Activated gamma-delta T cell treated with Interleukin-2 at 50 U/mL for 16 hours (primary cell): ENCODE results near the gene KIAA1328.

ENCODE experiments used
- DNase-seq: peaks from one replicate; pipeline ENCODE4 v3.0.0-alpha.2; 2020

KIAA1328 gene

DNA sequence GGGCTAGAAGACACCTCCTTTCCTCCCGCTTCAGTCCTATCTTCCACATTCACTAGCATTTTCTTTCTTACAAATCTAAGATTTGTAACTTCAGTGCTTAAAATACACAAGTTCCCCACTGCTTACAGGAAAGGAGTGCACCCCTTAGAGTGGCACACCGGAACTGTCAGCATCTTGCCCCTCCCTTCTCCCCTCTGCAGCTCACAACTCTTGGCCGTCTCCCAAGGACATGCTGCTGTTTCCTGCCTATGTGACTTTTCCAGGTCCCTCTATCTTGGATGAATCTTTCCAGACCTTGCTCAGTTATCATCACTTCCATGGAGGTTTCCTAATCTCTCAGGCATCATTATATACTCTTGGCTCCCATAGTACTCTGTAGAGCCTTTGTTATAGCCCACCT, 401.8 kb downstream of the KIAA1328 start:
- DNase-seq: no peak

DNA sequence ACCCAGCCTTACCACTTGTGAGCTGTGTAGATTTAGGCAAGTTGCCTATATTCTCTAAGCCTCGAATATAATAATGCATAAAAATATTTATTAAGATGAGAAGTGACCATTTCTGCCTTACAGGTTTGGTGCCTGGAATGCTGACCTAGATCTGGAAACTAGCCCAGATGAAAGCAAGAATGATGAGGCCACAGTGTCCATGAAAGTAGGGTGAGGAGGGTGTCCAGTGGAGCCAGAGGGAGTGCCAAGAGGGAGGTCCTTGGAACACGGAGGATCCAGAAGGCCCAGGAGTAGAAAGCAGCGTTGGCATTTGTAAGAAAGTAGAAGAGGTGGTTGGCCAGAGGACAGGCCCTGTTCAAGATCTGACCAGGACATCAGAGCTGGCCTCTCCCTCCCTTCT, 402.3 kb downstream of the KIAA1328 start:
- no peak for DNase-seq

DNA sequence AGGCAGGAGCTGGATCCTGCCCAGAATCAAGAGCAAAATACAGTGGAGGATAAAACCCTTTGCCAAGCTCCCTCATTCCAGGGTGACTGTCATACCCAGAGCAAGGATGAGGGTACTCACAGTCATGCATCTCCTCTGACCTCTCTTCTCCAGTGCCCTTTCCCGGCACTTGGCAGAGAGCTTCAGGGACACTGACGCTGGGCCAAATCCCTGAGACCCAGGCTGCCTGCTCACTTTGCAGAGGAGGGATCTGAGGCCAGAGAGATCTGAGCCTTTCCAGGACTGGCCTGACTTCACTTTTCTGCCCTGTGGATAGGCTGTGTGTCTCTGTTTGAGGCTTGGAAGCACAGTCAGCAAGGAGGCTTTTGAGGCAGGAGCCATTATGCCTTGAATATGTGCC, 406.7 kb downstream of the KIAA1328 start:
- DNase-seq: no peak

DNA sequence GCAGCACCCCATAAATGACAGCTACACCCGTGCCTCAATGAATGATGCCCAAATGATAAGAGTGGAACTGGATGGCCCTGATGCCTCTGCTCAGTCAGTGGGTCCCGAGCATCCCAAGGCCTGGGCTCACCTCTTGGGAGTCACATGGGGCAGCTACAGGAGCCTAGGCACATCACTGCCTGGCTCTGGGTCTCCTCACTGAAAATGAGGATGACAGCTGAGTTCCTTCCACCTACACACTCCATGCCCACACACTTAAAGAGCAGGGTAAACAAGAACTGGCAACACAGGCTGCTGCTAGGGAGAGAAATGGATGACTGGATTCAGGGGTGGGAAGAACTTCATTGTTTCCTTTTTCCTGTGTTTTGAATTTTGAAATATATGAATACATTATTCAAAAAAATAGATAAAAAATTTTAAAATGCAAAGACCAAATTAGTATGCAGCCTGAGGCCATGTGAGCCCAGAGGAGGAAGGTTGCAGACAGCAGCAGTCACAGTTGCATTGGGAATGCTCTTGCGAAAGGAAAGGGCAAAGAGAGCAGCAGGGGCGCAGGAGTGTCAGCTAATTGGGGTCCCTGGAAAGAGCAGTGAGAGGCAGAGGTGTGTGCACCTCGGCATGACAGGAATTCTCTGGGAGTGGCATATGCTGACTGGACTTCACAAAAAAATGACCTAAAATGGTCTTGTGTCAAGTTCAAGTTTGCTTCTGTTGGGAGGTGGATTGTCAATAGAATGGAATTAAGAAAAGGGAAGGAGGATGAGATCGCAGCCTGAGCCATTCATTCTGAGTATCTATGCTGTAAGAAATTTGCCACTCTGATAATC, 409.6 kb downstream of the KIAA1328 start:
- DNase-seq: no peak

DNA sequence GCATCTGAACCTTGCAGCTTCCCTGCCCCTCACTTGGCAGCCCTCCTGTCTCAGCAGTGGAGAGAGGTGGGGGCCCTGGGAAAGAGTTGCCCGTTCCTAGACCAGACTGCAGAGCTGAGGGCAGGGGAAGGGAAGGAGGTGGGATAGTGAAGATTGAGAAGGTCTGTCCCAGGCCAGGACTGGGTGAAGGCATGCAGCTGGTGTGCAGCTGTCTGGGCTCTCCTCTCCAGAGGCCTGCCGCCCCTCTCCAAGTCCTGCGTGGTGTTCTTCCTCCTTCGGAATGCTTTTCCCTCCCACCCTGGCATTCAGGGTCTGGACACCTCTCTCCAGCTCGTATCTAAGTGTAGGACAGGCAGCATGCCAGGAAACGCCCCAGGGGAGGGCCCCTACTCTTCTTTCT, 413.2 kb downstream of the KIAA1328 start:
- no peak for DNase-seq

DNA sequence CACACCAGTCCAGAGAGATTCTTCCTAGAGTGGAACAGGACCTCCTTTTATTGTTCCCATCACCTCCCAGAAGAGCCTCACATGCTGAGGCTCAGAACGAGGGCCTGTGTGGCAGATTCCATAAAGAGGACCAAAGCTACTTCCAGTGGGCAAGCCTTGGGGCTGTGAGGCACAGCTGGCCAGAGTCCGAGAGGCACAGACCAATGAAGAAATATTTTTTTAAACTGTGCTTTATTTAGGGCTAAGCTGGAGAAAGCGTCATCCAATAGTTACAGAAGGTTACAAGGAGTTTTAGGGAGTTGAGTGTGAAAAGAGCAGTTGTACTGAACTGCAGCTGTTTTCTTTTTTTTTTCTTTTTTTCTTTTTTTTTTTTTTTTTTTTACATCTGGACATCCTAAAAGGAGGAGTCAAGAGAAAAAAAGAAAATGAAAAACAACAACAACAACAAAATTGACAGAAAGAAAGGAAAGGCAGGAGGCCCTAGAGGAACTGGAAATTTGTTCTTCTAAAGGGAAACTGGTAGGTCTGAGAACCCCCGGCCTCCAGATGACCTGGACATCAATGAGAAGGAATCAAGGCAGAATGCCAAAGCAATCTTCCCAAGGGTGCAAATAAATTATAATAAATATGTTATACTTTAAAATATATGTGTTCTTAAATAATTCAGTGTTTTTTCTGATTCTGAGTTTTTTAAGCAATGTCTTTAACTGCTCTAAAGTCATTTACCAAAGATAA, 414.1 kb downstream of the KIAA1328 start:
- no peak for DNase-seq

DNA sequence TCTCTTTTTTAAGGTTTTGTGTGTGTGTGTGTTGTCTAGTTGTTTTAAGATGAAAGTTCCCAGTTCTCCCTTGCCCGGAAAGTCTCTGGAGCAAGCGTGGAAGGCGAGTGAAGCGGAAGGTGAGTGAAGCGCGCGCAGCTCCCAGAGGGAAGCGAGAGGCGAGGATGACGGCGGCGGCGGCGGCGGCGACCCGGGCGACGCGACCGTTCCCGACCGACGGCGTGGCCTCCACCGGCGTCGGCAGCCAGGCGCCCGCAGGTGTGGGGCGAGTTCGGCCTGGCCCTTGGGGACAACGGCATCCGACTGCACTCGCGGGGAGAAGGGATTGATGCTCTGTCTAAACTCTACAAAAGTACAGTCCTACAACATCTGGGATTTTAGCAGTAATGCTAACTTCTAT, 414.8 kb downstream of the KIAA1328 start:
- no peak for DNase-seq

DNA sequence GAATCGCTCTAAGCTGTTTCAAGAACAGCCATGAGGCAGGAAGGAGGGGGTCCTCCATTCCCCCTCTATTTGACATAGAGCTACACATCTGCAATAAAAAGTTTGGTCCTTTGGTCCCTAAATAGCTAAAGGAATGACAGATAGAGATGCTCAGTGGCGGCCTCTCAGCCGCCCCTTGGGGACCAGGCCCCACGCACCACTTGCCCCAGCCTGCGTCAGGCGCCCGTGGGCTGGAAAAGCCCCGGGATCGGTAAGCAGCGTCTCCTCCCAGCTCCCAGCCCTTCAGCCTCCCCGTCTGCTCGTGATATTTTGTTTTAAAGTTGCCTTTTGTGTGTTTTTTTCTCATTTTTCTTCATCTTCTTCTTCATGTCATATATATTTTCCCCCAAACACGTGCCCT, 415.7 kb downstream of the KIAA1328 start:
- no peak for DNase-seq

DNA sequence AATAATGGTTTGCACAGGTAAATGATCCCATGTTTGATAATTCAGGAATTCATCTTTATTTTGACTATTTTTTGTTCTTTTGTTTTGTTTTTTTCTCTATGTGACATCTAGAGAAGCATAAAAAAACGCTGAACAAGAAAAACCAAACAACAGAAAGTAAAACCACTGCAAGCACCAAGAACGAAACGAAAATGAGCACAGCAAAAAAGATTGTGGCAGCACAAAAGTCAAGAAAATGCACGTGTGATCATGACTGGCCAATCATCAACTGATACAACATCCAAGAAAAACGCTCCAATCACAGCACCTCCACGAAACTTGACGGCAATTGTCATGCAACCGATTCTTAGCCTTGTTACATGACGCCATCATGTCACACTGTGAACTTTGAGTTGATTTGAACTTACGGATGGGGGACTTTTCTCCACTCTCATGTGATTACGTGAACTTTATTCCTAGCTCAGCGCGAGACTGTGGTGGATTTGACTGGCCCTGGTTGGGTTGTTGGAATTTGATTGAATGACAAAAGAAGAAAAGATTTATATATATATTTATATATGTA, 417.9 kb downstream of the KIAA1328 start:
- no peak for DNase-seq

DNA sequence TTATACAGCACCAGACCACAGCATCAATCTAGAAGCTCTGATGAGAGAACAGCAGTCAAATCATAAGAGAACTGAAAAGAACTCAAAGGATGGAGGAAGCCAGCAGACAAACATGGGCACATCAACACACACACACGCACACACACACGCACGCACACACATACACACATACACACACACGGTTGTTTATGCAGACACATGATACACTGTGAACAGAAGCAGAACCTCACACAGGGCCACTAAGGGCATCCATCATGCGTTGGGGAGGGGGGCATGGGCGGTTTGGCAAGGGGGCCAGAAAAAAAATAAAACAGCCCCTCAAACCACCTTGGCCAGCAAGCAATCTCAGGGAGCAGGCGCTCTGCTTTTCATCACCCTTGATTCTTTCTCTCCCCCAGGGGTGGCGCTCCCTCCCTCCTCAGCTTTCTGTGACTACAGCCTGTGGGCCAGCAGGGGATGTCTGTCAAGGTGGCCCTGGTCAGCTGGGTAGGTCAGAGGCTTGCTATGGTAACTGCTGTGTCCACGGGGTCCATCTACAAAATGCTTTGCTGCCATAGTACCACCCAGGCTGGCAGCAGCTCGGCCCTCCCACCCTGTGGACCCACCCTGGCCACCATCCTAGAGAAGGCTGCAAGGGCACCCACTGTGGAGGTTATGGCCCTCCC, 418.7 kb downstream of the KIAA1328 start:
- no peak for DNase-seq

DNA sequence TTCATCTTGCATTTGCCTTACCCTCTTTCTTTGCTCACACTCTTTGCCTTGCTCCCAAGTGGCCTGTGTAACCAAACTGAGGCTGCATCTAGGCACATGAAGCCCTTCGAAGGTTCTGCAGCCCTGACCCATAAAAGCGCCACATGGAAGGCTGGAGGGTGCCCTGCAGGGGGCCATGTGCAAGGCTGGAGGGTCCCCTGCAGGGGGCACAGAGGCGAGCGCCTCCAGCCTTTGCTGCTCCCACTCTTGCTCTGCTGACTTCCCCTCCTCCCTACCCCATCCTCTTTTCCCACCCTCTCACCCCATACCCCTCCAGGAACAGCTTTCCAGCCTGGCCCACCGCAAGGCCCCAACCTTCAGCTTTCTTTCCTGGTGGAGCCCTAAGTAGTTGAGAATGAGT, 419.4 kb downstream of the KIAA1328 start:
- no peak for DNase-seq

DNA sequence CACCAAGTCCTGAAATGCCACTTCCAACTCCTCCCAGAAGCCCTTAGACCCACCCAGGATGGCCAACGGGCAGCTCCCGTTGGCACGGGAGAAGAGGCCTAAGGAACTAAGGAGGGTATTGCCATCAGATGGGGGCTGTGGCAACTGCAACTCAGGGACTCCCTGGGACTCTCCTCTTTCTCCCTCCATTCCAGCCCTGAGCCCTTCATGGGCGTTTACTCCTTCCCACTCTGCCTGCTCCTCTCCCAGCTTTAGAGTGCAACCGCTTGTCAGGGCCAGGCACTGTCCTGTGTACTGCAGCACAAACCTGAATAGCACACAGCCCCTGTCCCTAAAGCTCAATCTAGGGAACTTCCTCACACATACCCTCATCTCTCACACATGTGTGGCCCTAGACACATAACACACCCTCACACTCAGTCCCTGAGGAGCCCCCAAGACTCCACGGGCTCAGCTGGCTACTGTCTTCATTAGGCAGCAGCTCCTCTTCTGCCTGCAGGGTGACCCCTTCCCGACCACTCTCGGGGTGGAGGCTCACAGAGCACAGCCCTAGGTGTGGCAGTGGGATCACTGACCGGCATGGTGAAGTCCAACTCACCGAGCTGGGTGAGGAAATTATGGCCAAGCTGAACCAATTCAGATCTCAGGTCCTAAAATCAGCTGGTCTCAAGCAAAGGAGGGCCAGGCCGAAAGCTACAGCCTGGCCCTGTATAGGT, 420.4 kb downstream of the KIAA1328 start:
- DNase-seq: no peak

DNA sequence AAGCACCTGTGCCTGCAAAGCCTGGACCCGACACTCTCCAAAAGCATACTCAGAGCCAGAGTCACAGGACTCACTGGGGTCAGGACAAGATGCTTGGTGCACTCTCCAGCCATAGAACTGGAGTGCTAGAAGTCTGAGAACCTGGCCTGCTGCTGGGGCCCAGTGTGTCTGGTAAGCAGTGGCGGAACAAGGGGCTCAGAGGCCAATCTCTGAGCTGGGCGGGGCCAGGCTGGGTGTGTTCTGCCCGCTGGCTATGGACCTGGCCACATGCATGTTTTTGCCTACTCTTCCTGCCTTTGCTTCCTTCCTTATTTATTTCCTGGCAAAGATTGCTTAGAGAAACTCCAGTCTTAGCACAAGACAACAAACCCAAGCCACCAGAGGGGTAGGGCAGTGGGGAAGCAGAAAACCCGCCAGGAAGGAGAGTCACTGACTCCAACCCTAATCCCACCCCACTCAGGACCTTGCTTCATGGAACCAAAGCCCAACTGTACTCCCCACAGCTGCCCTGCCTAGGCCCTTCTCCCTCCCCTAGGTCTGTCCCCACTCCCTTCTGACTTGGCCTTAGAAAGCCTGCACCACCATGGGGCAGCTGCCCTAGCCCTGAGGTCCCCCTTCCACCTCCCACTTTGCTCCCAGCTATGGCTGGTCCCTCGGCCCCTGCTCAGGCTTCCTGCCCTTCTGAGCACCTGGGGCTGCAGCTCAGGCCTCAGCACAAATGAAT, 421.1 kb downstream of the KIAA1328 start:
- DNase-seq: no peak

DNA sequence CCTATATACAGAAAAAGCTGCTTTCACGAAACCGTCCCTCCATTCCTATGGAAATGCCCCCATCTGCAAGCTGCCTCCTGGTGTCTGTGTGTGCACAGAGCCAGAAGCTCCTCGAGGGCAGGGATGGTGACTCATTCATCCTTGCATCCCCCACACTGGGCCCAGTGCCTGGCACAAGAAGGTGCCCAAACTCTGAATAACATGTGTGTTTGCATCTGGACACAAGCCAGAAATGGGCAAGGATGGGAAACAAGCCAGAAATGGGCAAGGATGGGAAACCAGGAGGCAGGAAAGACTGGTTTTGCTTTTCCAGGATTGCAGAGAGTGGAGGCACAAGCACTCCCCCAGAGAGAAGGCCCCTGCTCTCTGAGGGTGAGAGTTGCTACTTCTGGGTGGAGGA, 422.8 kb downstream of the KIAA1328 start:
- DNase-seq: no peak

DNA sequence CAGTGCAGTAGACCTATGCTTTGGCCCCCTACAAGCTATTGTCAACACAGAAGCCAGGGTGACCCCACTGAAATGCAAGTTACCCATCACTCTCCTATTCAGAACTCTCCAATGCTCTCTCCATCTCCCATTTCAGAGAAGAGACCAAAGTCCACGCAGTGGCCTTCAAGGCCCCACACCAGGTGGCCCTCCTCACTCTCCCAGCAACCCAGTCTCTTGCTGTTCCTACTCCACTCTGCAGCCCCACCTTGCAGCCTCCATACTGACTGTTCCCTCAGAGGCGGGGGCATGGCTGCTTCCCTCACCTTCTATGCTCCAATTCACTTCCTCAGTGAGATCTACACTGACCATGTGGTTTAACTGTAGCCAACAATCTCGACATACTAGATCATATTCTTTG, 423.4 kb downstream of the KIAA1328 start:
- DNase-seq: no peak

DNA sequence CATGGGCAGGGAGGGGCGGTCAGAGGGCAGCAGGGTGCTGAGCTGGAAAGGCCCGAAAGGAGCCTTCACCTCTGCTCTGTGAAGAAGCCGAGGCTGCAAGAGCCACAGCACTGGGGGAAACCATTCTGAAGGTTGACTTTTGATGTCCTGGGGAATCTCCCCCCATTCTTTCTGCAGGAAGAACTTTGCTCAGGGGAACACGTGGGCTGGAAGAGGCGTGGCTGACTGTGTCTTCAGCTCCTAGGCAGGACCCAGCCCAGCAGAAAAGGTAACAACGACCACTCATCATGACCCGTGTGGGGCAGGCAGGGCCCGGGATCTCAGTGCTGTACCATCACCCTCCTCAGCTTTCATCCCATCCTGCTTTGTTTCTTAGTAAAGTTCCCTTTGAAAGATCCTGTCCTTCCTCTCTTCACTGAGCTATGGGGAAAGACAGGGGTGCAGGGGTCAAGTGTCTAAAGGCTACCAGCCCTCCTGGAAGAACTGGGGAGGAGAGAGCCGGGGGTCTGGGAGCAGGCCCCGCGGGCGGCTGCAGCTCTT, 424.0 kb downstream of the KIAA1328 start:
- no peak for DNase-seq

DNA sequence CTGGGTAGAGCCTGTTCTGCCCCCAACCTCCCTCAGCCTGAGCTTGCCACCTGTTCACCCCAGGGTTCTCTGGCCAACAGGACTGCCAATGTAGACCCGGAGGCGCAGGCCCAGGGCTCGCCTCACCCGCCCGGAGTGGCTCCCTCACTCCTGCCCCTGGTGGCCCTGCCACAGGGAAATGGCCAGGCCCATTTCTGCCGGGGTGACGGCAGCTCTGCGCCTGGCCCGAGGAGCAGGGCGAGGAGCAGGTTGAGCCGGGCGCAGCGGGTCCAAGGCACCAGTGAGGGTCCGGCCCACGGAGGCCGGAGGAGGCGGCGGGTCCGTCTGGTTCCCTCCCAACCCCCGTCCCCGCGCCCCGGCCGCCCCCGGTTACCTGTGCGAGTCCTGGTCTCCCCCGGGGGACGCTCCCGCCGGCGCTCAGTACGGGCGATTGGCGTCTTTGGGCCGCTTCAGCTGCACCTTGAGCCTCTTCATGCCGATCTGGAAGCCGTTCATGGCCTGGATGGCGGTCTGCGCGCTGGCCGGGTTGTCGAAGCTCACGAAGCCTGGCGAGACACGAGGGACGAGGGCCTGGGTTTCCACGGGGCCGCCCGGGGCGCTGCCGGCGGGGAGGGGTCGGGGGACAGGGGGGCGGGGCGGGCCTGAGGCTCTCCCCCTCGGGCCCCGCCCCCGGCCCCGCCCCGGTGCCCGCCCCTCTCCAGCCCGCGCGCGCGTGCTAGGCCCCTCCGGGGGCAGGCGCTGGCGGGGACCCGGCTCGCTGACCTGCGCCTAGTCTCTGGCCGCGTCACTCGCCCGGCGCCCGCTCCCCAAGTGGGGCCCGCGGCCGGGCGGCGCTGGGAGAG, 424.7 kb downstream of the KIAA1328 start:
- no peak for DNase-seq

DNA sequence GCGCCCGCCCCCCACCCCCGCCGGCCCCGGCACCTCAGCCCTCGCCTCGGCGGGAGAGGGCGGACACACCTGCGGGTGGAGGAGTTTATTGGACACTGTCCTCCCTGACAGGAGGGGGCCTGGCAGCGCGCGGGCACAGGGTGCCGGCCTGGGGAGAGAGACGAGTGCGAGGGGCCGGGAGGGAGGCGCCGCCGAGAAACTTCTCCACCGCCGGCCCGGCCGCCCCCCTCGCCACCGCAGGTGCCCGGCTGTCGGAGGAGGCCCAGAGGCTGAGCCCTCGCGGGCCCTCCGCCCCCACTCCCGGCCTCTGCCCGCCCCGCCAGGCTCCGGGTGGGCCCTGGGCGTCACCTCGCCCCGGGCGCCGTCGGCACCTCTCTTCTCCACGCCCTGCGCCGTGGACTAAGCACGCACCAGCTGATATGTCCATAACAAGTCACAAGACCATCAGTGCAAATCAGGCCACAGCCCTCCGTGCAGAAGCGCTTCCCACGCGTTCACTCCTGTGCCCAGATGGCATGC, 425.4 kb downstream of the KIAA1328 start:
- DNase-seq: no peak

DNA sequence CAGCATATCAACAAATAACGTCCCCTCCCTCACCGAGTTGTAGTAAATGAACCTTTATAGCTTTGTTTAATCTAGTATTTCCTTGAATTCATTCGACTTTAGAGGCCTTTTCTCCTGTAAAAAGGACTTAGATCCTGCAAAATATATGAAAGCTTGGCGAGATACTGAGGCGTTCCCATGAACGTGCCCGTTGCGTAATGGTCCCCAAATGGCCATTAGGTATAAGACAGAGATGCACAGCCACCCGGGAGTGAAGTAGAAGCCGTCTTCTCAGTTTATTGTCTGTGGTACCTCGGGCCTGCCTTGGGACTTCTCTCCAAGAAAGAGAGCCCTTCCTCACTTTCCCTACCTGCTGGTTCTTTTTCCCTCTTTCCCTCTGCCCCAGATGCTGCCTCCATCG, 426.0 kb downstream of the KIAA1328 start:
- DNase-seq: no peak

DNA sequence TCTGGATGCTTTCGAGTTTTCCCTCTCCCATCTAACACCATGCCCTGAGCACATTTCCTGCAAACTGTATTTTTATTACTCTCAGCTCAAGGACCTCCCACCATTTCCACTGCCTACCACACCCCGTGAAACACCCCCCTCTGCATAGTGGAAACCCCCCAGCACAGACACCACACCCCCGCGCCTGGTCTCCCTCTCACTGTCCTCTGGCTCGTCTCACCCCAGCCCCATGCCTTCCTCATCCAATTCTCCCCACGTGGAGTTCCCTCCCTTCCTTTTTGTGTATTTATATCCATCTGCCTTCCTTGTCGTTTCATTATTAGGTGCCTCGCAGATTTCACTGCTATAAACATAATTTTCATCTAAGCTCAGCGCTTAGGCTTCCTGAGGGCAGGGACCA, 429.2 kb downstream of the KIAA1328 start:
- DNase-seq: no peak

DNA sequence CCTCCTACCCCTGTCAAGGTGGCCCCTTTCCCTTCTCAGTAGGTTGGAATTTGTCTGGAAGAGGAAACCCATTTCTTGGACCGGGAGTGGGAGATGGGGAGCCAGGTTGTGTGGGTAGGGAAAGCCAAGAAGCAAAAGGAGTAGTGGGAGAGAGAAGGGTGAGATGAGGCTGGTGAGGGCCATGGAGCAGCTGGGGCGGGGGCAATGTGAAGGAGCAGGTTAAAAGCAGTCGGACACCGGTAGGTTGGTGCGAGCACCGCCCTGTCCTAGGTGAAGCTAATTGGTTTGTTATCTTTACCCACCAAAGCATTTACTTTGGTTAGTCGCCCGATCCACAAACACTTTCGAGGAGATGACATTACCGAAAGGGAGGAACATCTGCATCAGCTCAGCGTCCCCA, 429.9 kb downstream of the KIAA1328 start:
- DNase-seq: no peak
